Mucosa of rectum (tissue), 2 donors: ENCODE measurements around the gene ERRFI1.

Experiments used
- H3K27ac ChIP-seq, 2 donors: one replicate each; pipeline ENCODE4 v1.7.0; 2013; ENCODE audit warnings: inconsistent platforms in 2 of 2, low read depth in 2 of 2, low read length in 2 of 2
- H3K27me3 ChIP-seq, 2 donors: one replicate each; pipeline ENCODE4 v1.7.0; 2013; ENCODE audit warnings: low read length in 2 of 2; ENCODE audit not compliant: control insufficient read depth in 2 of 2, insufficient read depth in 2 of 2
- H3K36me3 ChIP-seq, 2 donors: one replicate each; pipeline ENCODE4 v1.7.0; 2013; ENCODE audit warnings: low read length in 2 of 2; ENCODE audit not compliant: control insufficient read depth in 2 of 2, insufficient read depth in 2 of 2
- H3K4me1 ChIP-seq, 2 donors: one replicate each; pipeline ENCODE4 v1.7.0; 2013; ENCODE audit warnings: low read length in 2 of 2, mild to moderate bottlenecking in 1 of 2; ENCODE audit not compliant: control insufficient read depth in 2 of 2, insufficient read depth in 2 of 2
- H3K4me3 ChIP-seq, 2 donors: one replicate each; pipeline ENCODE4 v1.7.0; 2013; ENCODE audit warnings: low read length in 2 of 2
- H3K9ac ChIP-seq, 2 donors: one replicate each; pipeline ENCODE4 v1.7.0; 2013; ENCODE audit warnings: low read length in 2 of 2, low read depth in 1 of 2, mild to moderate bottlenecking in 1 of 2
- H3K9me3 ChIP-seq, 2 donors: one replicate each; pipeline ENCODE4 v1.7.0; 2013; ENCODE audit warnings: low read length in 2 of 2; ENCODE audit not compliant: control insufficient read depth in 2 of 2
- donor health status: healthy.
- donor health status: Normal muscosa, but diverticular disease.

Gene ERRFI1

GRCh38 chr1:8013399-8013798 is 12.7 kb downstream of the ERRFI1 start:
- Histone ChIP-seq H3K27me3 (no peaks in the 10 kb centered on the region), H3K4me1 (peaks cover 15 to 24% of the 10 kb centered on the region in 2 donors), H3K27ac (no peak overlapping the region), H3K9me3 (no peaks in the 10 kb centered on the region), H3K36me3 (peaks cover 28 to 32% of the 10 kb centered on the region in 2 donors), H3K9ac (no peak overlapping the region), H3K4me3 (no peak overlapping the region)

GRCh38 chr1:8012955-8013354 is 13.2 kb downstream of the ERRFI1 start:
- H3K4me3 ChIP-seq: no peak overlapping the region
- no peaks in the 10 kb centered on the region for H3K9me3 ChIP-seq
- peaks cover 15 to 22% of the 10 kb centered on the region in 2 donors for H3K4me1 ChIP-seq
- H3K9ac ChIP-seq: no peak overlapping the region
- no peak overlapping the region for H3K27ac ChIP-seq
- H3K27me3 ChIP-seq: no peaks in the 10 kb centered on the region
- peaks cover 28 to 32% of the 10 kb centered on the region in 2 donors for H3K36me3 ChIP-seq

GRCh38 chr1:8011923-8012858 is 13.9 kb downstream of the ERRFI1 start:
- Histone ChIP-seq H3K27me3 (no peaks in the 10 kb centered on the region), H3K27ac (no peak overlapping the region), H3K4me3 (no peak overlapping the region), H3K36me3 (peaks cover 28 to 32% of the 10 kb centered on the region in 2 donors), H3K4me1 (peaks cover 15 to 18% of the 10 kb centered on the region in 2 donors), H3K9ac (no peak overlapping the region), H3K9me3 (no peaks in the 10 kb centered on the region)

GRCh38 chr1:8011016-8011415 is 15.1 kb downstream of the ERRFI1 start:
- no peak overlapping the region for H3K9ac ChIP-seq
- H3K4me3 ChIP-seq: no peak overlapping the region
- H3K27ac ChIP-seq: no peak overlapping the region
- no peaks in the 10 kb centered on the region for H3K27me3 ChIP-seq
- H3K36me3 ChIP-seq: peaks cover 28 to 32% of the 10 kb centered on the region in 2 donors
- H3K9me3 ChIP-seq: no peaks in the 10 kb centered on the region
- H3K4me1 ChIP-seq: peaks cover 9 to 14% of the 10 kb centered on the region in 2 donors

GRCh38 chr1:8010080-8010664 is 15.9 kb downstream of the ERRFI1 start:
- Histone ChIP-seq H3K4me1 (peaks cover 2 to 9% of the 10 kb centered on the region in 2 donors), H3K27ac (no peak overlapping the region), H3K36me3 (peaks cover 28 to 32% of the 10 kb centered on the region in 2 donors), H3K4me3 (no peak overlapping the region), H3K9me3 (no peaks in the 10 kb centered on the region), H3K9ac (no peak overlapping the region), H3K27me3 (no peaks in the 10 kb centered on the region)

GRCh38 chr1:8009043-8010002 is 16.8 kb downstream of the ERRFI1 start:
- no peak overlapping the region for H3K9ac ChIP-seq
- no peak overlapping the region for H3K27ac ChIP-seq
- no peaks in the 10 kb centered on the region for H3K9me3 ChIP-seq
- H3K4me3 ChIP-seq: no peak overlapping the region
- H3K27me3 ChIP-seq: no peaks in the 10 kb centered on the region
- peaks cover 0 to 9% of the 10 kb centered on the region in 2 donors for H3K4me1 ChIP-seq
- H3K36me3 ChIP-seq: peaks cover 22 to 25% of the 10 kb centered on the region in 2 donors

GRCh38 chr1:8006037-8006963 is 19.8 kb downstream of the ERRFI1 start:
- Histone ChIP-seq H3K4me1 (peaks cover 0 to 12% of the 10 kb centered on the region in 2 donors), H3K9ac (peak overlapping the region in 1 of 2 donors; percentile 10), H3K27ac (no peak overlapping the region), H3K4me3 (no peak overlapping the region), H3K27me3 (no peaks in the 10 kb centered on the region), H3K9me3 (no peaks in the 10 kb centered on the region), H3K36me3 (peaks cover 4 to 5% of the 10 kb centered on the region in 2 donors)

- Histone ChIP-seq H3K4me1 (peaks cover 0 to 12% of the 10 kb centered on the region in 2 donors), H3K27me3 (no peaks in the 10 kb centered on the region), H3K9me3 (no peaks in the 10 kb centered on the region), H3K9ac (no peak overlapping the region), H3K4me3 (no peak overlapping the region), H3K27ac (peak overlapping the region; percentile 23 to 32), H3K36me3 (peaks cover 0 to 1% of the 10 kb centered on the region in 2 donors)
Observed at GRCh38 chr1:8004803-8005573, 21.1 kb downstream of the ERRFI1 start.
